ENCODE measurements around the gene ADRA1B. TPM values are rescaled to one million over a fixed set of nuclear protein-coding genes. Genes with fewer than 3 reads are reported as not detected.

Gene ADRA1B
- total RNA-seq, 2 donors from 2014 or later, result 0.32 to 0.69 TPM

DNA sequence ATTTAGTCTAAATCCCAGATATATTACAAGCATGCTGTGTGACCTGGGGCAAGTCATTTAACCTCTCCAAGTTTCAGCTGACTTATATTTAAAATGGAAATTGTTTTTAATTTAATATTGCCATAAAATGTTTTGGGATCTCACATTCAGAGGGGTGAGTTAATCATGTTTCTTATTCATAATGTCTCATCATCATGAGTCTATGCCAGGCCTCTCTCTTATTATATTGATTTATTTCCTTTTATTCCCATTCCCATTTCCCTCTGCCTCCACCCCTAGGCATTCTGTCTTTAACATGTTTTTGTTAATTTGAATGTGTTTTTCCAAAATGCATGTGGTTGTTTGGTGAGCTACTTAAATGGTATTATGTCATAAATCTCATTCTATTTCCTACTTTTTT lies 53.7 kb downstream of the ADRA1B start:
- no peaks in the 10 kb centered on the region for H3K36me3 ChIP-seq
- TF ChIP-seq, protein P1, sequence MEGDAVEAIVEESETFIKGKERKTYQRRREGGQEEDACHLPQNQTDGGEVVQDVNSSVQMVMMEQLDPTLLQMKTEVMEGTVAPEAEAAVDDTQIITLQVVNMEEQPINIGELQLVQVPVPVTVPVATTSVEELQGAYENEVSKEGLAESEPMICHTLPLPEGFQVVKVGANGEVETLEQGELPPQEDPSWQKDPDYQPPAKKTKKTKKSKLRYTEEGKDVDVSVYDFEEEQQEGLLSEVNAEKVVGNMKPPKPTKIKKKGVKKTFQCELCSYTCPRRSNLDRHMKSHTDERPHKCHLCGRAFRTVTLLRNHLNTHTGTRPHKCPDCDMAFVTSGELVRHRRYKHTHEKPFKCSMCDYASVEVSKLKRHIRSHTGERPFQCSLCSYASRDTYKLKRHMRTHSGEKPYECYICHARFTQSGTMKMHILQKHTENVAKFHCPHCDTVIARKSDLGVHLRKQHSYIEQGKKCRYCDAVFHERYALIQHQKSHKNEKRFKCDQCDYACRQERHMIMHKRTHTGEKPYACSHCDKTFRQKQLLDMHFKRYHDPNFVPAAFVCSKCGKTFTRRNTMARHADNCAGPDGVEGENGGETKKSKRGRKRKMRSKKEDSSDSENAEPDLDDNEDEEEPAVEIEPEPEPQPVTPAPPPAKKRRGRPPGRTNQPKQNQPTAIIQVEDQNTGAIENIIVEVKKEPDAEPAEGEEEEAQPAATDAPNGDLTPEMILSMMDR (IDR thresholded peaks at IDR 0.05), result no peak
- no peak overlapping the region for H3K4me3 ChIP-seq
- intact Hi-C loops (cut with DNase I), result no loop called here
- no peaks in the 10 kb centered on the region for H3K4me1 ChIP-seq
- H3K9ac ChIP-seq (ENCODE audit: low read depth in 2 of 2, low read length in 2 of 2), result no peak overlapping the region
- DNase-seq, result no peak
- no peaks in the 10 kb centered on the region for H3K9me3 ChIP-seq
- no peak overlapping the region for H3K27ac ChIP-seq
- peaks cover 21% of the 10 kb centered on the region for H3K27me3 ChIP-seq

DNA sequence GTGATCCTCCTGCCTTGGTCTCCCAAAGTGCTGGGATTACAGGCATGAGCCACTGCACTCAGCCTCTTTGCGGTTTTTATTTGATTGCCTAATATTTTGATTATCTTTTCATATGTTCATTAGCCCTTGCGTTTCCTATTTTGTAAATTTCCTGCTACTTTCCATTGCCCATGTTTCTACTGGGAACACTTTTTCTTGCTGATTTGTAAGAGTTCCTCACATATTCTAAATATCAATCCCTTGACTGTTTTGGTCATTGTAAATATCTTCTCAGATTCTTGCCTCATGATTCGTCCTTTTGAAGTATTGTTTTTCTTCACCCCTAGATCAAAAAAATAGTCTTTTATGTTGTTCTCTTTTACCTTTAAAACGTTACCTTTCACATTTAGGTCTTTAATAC lies 54.8 kb downstream of the ADRA1B start:
- intact Hi-C loops (cut with DNase I), result no loop called here
- Histone ChIP-seq H3K9me3 (no peaks in the 10 kb centered on the region), H3K4me1 (no peaks in the 10 kb centered on the region), H3K27ac (no peak overlapping the region), H3K9ac (ENCODE audit: low read depth in 2 of 2, low read length in 2 of 2) (no peak overlapping the region), H3K36me3 (no peaks in the 10 kb centered on the region), H3K27me3 (peaks cover 21% of the 10 kb centered on the region), H3K4me3 (no peak overlapping the region)
- TF ChIP-seq, protein P1 (IDR thresholded peaks at IDR 0.05), result no peak
- DNase-seq, result no peak

DNA sequence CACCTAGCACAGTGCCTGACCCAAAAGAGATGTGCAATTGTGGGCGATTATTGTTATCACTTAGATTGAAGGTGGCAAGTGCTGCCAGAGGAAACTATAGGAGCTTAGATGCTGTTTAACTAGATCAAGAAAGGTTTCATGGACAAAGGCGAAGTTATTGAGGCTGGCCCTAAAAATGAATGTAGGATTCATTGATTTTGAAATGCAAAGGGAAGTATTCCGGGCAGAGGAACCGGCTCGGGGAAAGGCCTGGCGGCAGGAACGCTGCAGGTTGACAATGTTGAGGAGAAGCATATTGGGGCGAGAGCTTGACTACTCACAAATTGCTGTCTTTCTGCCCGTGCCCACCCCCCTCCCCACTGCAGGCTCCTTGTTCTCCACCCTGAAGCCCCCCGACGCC lies 55.2 kb downstream of the ADRA1B start:
- no peak for DNase-seq
- no peak overlapping the region for H3K4me3 ChIP-seq
- no peak overlapping the region for H3K27ac ChIP-seq
- no peak overlapping the region for H3K9ac ChIP-seq (ENCODE audit: low read depth in 2 of 2, low read length in 2 of 2)
- H3K27me3 ChIP-seq, result peaks cover 21% of the 10 kb centered on the region
- intact Hi-C loops (cut with DNase I), result no loop called here
- no peaks in the 10 kb centered on the region for H3K9me3 ChIP-seq
- H3K36me3 ChIP-seq, result no peaks in the 10 kb centered on the region
- H3K4me1 ChIP-seq, result no peaks in the 10 kb centered on the region
- TF ChIP-seq, protein P1 (IDR thresholded peaks at IDR 0.05), result no peak

DNA sequence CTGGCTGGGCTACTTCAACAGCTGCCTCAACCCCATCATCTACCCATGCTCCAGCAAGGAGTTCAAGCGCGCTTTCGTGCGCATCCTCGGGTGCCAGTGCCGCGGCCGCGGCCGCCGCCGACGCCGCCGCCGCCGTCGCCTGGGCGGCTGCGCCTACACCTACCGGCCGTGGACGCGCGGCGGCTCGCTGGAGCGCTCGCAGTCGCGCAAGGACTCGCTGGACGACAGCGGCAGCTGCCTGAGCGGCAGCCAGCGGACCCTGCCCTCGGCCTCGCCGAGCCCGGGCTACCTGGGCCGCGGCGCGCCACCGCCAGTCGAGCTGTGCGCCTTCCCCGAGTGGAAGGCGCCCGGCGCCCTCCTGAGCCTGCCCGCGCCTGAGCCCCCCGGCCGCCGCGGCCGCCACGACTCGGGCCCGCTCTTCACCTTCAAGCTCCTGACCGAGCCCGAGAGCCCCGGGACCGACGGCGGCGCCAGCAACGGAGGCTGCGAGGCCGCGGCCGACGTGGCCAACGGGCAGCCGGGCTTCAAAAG lies 55.7 kb downstream of the ADRA1B start:
- intact Hi-C loops (cut with DNase I), result no loop called here
- H3K36me3 ChIP-seq, result no peaks in the 10 kb centered on the region
- H3K9ac ChIP-seq (ENCODE audit: low read depth in 2 of 2, low read length in 2 of 2), result no peak overlapping the region

DNA sequence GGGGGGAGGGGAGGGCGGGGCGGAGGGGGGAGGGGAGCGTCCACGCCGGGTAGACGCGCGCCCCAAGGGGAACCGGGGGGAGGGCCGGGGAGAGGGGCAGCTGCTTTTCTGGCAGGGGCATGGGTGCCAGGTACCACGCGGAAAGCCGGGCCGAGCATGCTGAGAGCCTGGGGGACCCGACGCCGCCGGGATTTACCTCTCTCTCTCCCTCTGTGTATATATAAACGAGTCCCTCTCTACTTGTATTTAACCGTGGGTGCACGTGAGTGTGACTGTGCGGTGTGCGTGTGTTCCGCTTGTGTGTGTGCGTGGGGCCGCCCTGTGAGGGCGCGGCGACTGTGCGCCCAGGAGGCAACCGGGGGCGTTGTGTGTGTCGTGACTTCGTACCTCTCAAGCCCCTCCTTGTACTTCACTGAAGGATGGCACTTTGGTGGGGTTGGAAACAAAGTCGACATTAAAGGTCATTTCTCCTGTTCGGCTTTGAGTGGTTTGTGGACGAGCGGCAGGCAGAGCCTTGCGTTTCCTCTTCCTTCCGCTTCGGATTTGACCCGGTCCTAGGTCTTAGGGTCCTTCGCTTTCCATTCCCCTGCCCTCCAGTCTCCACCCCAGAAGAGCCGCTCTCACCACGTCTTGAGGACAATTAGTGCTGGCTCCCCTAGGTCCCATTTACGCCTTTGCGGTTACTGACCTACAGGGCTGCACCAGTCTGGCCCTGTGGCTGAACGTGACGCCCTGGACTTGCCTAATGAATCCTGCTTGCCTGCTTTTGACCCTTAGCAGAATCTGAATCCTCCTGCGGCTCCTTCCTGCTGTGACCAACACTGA lies 56.5 kb downstream of the ADRA1B start:
- Histone ChIP-seq H3K9ac (ENCODE audit: low read depth in 2 of 2, low read length in 2 of 2) (no peak overlapping the region), H3K4me3 (no peak overlapping the region), H3K36me3 (no peaks in the 10 kb centered on the region), H3K9me3 (no peaks in the 10 kb centered on the region), H3K27ac (no peak overlapping the region), H3K27me3 (peaks cover 21% of the 10 kb centered on the region), H3K4me1 (no peaks in the 10 kb centered on the region)
- TF ChIP-seq, protein P1 (IDR thresholded peaks at IDR 0.05), result no peak
- DNase-seq, result no peak
- intact Hi-C loops (cut with DNase I), result no loop called here

More for the DNA sequence above, 55.7 kb downstream of the ADRA1B start:
- DNase-seq, result no peak
- peak overlapping the region; percentile 28 for H3K4me3 ChIP-seq
- TF ChIP-seq, protein P1 (IDR thresholded peaks at IDR 0.05), result no peak
- H3K4me1 ChIP-seq, result no peaks in the 10 kb centered on the region
- H3K27ac ChIP-seq, result no peak overlapping the region
- no peaks in the 10 kb centered on the region for H3K9me3 ChIP-seq
- H3K27me3 ChIP-seq, result peaks cover 21% of the 10 kb centered on the region
